HCT116 (cell line): ENCODE data around the gene MRPS16. TPM values are rescaled to one million over a fixed set of nuclear protein-coding genes. Genes with fewer than 3 reads are reported as not detected.
A peak's percentile ranks its signal among the peaks of the same experiment; 100 is the strongest.

Experiments
- CBX3 ChIP-seq: IDR thresholded peaks from 2 replicates; pipeline ENCODE4 v1.6.1; 2012; ENCODE audit warnings: low read depth
- CTCF ChIP-seq, 3 experiments: fragments of 200-600 bp in 1 of 3; sonication (generic) in 1 of 3; IDR thresholded peaks in 2 of 3; conservative IDR thresholded peaks in 1 of 3; 2 replicates each; pipeline ENCODE4 v1.5.1; 2012 to 2017; ENCODE audit warnings: low read depth in 2 of 3, low read length in 2 of 3, antibody characterized with exemption in 1 of 3, borderline replicate concordance in 1 of 3, control low read depth in 1 of 3, mild to moderate bottlenecking in 1 of 3, mixed read lengths in 1 of 3, mixed run types in 1 of 3, moderate library complexity in 1 of 3; ENCODE audit not compliant: insufficient read depth in 1 of 3
- FOSL1 ChIP-seq: IDR thresholded peaks from 2 replicates; pipeline ENCODE4 v1.6.1; 2012; ENCODE audit warnings: low read depth
- MAX ChIP-seq: IDR thresholded peaks from 2 replicates; pipeline ENCODE4 v1.6.1; 2012
- SP1 ChIP-seq: IDR thresholded peaks from 2 replicates; pipeline ENCODE4 v1.6.1; 2012; ENCODE audit warnings: low read depth
- YY1 ChIP-seq: IDR thresholded peaks from 2 replicates; pipeline ENCODE4 v1.6.1; 2011; ENCODE audit warnings: low read length, low read depth, moderate library complexity, mild to moderate bottlenecking; ENCODE audit not compliant: insufficient replicate concordance; ENCODE audit errors: extremely low read depth
- ZFX ChIP-seq: fragments of 450-650 bp; IDR thresholded peaks from 2 replicates; pipeline ENCODE4 v1.6.1; 2017
- ZNF274 ChIP-seq: fragments of 200-500 bp; sonication (Bioruptor generic); IDR thresholded peaks from 2 replicates; pipeline ENCODE4 v1.6.1; 2014; ENCODE audit warnings: mild to moderate bottlenecking, low read depth, low read length, inconsistent platforms
- total RNA-seq: library from RNA; stranded (reverse); gene quantifications from one replicate; pipeline ENCODE4 v1.2.1, GENCODE V29; 2021; ENCODE audit not compliant: unreplicated experiment
- TF ChIP-seq, protein P1 (sequence below): IDR thresholded peaks from 2 replicates; pipeline ENCODE4 v1.6.1; 2012; ENCODE audit warnings: low read depth

Gene MRPS16
- total RNA-seq, 1 experiment from 2014 or later = 122 TPM

DNA sequence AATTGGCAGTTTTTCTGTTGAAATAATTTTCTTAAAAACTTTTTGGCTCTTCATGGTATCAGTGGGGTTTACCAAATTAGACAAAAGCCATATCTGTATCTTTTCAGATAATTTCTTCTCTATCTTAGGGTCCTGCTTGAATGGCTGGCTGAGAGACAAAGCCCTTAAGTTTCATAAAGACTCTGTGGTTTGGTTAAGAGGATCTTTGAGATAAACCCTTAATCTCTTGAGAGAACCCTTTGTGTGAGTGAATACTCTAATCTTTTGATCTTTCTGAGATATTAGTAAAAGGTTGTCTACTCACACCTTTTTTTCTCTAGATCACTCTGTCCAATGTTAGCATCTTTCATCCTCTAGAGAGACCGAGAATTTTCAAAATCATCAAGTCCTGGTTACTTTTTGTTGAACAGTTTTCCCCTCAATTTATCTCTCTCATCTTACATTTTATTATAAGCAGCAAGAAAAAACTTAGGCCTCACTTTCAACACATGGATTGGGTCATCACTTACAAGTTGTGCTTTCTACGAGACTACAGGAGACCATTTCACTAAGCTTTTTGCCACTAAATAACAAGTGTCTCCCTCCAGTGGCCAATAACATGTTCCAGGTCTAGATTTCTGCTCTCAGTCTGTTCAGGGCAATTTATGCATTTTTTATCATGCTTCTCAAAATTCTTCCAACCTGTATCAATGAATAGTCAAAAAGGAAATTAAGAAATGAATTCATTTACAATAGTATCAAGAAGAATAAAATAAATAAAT lies 33.8 kb downstream of the MRPS16 start (continued):
- TF ChIP-seq CTCF (IDR thresholded peaks at IDR 0.05 in 2 of 3, conservative IDR thresholded peaks at IDR 0.05 in 1 of 3; ENCODE audit: borderline replicate concordance in 1 of 3, insufficient read depth in 1 of 3, low read depth in 2 of 3, low read length in 2 of 3) (peak; percentile 26 to 68 (median 53); a peak in 4 of 6 replicates), ZNF274 (no peak), ZFX (no peak), SP1 (no peak), MAX (no peak), YY1 (peak; percentile 18), FOSL1 (no peak), CBX3 (no peak)
- TF ChIP-seq, protein P1, sequence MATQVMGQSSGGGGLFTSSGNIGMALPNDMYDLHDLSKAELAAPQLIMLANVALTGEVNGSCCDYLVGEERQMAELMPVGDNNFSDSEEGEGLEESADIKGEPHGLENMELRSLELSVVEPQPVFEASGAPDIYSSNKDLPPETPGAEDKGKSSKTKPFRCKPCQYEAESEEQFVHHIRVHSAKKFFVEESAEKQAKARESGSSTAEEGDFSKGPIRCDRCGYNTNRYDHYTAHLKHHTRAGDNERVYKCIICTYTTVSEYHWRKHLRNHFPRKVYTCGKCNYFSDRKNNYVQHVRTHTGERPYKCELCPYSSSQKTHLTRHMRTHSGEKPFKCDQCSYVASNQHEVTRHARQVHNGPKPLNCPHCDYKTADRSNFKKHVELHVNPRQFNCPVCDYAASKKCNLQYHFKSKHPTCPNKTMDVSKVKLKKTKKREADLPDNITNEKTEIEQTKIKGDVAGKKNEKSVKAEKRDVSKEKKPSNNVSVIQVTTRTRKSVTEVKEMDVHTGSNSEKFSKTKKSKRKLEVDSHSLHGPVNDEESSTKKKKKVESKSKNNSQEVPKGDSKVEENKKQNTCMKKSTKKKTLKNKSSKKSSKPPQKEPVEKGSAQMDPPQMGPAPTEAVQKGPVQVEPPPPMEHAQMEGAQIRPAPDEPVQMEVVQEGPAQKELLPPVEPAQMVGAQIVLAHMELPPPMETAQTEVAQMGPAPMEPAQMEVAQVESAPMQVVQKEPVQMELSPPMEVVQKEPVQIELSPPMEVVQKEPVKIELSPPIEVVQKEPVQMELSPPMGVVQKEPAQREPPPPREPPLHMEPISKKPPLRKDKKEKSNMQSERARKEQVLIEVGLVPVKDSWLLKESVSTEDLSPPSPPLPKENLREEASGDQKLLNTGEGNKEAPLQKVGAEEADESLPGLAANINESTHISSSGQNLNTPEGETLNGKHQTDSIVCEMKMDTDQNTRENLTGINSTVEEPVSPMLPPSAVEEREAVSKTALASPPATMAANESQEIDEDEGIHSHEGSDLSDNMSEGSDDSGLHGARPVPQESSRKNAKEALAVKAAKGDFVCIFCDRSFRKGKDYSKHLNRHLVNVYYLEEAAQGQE = no peak
